Keratinocyte (primary cell): ENCODE data around the gene GOLGA8J. TPM values are rescaled to one million over a fixed set of nuclear protein-coding genes. Genes with fewer than 3 reads are reported as not detected.
"Not testable (repeated sequence)": the region's sequence is repeated elsewhere in the genome, so short reads cannot be mapped to it uniquely, and the experiment has no call there.

Experiments used
- DNase-seq: peaks from one replicate; pipeline ENCODE4 v3.0.0-alpha.2; 2011; ENCODE audit warnings: low read depth, missing footprints, low spot score
- FAIRE-seq: peaks from 2 replicates; lab custom pipeline; 2011; peaks lifted over from hg19 to GRCh38; lab: Jason Lieb, UNC
- H2AFZ ChIP-seq: 2 replicates; pipeline ENCODE4 v1.6.0; 2012; ENCODE audit warnings: low read length, control low read depth, inconsistent platforms; ENCODE audit not compliant: control insufficient read depth
- H3K27ac ChIP-seq: 2 replicates; pipeline ENCODE4 v1.5.1; 2011; ENCODE audit warnings: low read length; ENCODE audit not compliant: control insufficient read depth, insufficient read depth
- H3K27me3 ChIP-seq: 3 replicates; pipeline ENCODE4 v1.6.0; 2011; ENCODE audit warnings: low read length; ENCODE audit not compliant: control insufficient read depth, insufficient read depth; ENCODE audit errors: extremely low read depth
- H3K36me3 ChIP-seq, 2 experiments: 2 replicates in 1 of 2; 3 replicates in 1 of 2; pipeline ENCODE4 v1.5.1; 2011; ENCODE audit warnings: low read length in 2 of 2, mild to moderate bottlenecking in 1 of 2; ENCODE audit not compliant: control insufficient read depth in 2 of 2, insufficient read depth in 2 of 2; ENCODE audit errors: extremely low read depth in 1 of 2
- H3K4me1 ChIP-seq: 3 replicates; pipeline ENCODE4 v1.5.1; 2011; ENCODE audit warnings: low read length; ENCODE audit not compliant: control insufficient read depth, insufficient read depth; ENCODE audit errors: extremely low read depth
- H3K4me2 ChIP-seq: 3 replicates; pipeline ENCODE4 v1.6.0; 2011; ENCODE audit warnings: low read depth, low read length; ENCODE audit not compliant: control insufficient read depth, insufficient read depth; ENCODE audit errors: extremely low read depth
- H3K4me3 ChIP-seq, 3 experiments: fragments of 200-600 bp in 1 of 3; sonication (generic) in 1 of 3; 2 replicates in 2 of 3; 3 replicates in 1 of 3; pipeline ENCODE4 v1.5.1; 2011 to 2016; ENCODE audit warnings: low read length in 3 of 3, mild to moderate bottlenecking in 3 of 3, control low read depth in 2 of 3, inconsistent platforms in 1 of 3, low read depth in 1 of 3, mixed read lengths in 1 of 3, mixed run types in 1 of 3, moderate library complexity in 1 of 3; ENCODE audit not compliant: control insufficient read depth in 2 of 3, insufficient read depth in 2 of 3; ENCODE audit errors: extremely low read depth in 1 of 3
- H3K79me2 ChIP-seq: 2 replicates; pipeline ENCODE4 v1.6.0; 2012; ENCODE audit warnings: low read length; ENCODE audit not compliant: control insufficient read depth, insufficient read depth
- H3K9ac ChIP-seq: 3 replicates; pipeline ENCODE4 v1.6.0; 2011; ENCODE audit warnings: low read length; ENCODE audit not compliant: control insufficient read depth, insufficient read depth; ENCODE audit errors: extremely low read depth
- H3K9me1 ChIP-seq: 3 replicates; pipeline ENCODE4 v1.6.0; 2011; ENCODE audit warnings: low read length; ENCODE audit not compliant: control insufficient read depth, insufficient read depth; ENCODE audit errors: extremely low read depth
- H3K9me3 ChIP-seq: 2 replicates; pipeline ENCODE4 v1.5.1; 2012; ENCODE audit warnings: low read depth, low read length; ENCODE audit not compliant: control insufficient read depth
- H4K20me1 ChIP-seq: 3 replicates; pipeline ENCODE4 v1.6.0; 2011; ENCODE audit warnings: low read length; ENCODE audit not compliant: control insufficient read depth, insufficient read depth; ENCODE audit errors: extremely low read depth
- dilution Hi-C: fragments of 300-500 bp; cut with MboI; formaldehyde crosslinking; loops from one replicate; pipeline ENCODE4 v1.7.0; 2020; ENCODE audit warnings: low sequenced_read_pairs; ENCODE audit not compliant: extremely low pct_ligation_motif_present
- polyA plus RNA-seq, 5 experiments: library from polyadenylated mRNA; depleted of rRNA in 3 of 5; stranded (reverse) in 3 of 5; stranded (forward) in 1 of 5; unstranded in 1 of 5; fragments of >200 nt; gene quantifications; 1 replicate in 1 of 5; 2 replicates in 3 of 5; 3 replicates in 1 of 5; pipeline versions ENCODE4 v1.2.1 to v1.2.3, GENCODE V29; 2011 to 2012; ENCODE audit warnings: missing spikeins in 2 of 5, low read depth in 1 of 5, low replicate concordance in 1 of 5

The GOLGA8J gene
- polyA plus RNA-seq, 1 donor (not counting 4 experiments of a cell fraction or from before 2014, with no cell fraction given), result not detected

- H4K20me1 ChIP-seq, FAIRE-seq, H3K4me2 ChIP-seq, H3K36me3 ChIP-seq, DNase-seq, H3K9ac ChIP-seq, H3K9me3 ChIP-seq, H3K27me3 ChIP-seq, H3K9me1 ChIP-seq, H3K27ac ChIP-seq, H2AFZ ChIP-seq, H3K79me2 ChIP-seq, dilution Hi-C loops, H3K4me1 ChIP-seq, H3K4me3 ChIP-seq: not testable (repeated sequence)
Observed at GRCh38 chr15:30102890-30103289, 20.1 kb downstream of the GOLGA8J start.

DNA sequence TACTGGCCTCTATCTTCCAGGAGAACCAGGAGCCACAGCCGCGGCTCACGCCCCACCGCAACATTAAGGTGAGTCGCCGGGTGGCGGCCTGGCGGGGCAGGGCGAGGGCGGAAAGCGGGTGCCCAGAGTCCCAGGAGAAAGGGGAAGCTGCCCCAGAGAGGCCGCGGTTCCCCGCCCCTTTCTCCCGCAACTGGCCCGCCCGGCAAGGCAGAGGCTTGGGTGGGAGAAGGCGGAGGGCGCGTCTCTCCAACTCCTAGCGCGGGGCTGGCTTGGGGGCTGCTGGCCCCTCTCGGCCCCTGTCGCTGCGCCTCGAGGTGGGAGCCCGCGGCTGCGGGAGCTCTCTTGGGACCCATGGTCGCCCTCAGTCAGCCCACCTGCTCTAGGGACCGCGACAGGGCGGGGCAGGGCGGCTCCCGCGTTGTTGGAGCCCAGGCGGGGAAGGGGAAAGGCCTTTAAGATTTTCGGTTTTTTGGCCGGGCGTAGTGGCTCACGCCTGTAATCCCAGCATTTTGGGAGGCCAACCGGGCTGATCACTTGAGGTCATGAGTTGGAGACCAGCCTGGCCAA, 21.3 kb downstream of the GOLGA8J start:
- H3K36me3 ChIP-seq, H3K9me1 ChIP-seq, DNase-seq, dilution Hi-C loops, H3K27ac ChIP-seq, H3K4me2 ChIP-seq, FAIRE-seq, H2AFZ ChIP-seq, H3K9me3 ChIP-seq, H4K20me1 ChIP-seq, H3K9ac ChIP-seq, H3K4me1 ChIP-seq, H3K4me3 ChIP-seq, H3K79me2 ChIP-seq, H3K27me3 ChIP-seq: not testable (repeated sequence)

DNA sequence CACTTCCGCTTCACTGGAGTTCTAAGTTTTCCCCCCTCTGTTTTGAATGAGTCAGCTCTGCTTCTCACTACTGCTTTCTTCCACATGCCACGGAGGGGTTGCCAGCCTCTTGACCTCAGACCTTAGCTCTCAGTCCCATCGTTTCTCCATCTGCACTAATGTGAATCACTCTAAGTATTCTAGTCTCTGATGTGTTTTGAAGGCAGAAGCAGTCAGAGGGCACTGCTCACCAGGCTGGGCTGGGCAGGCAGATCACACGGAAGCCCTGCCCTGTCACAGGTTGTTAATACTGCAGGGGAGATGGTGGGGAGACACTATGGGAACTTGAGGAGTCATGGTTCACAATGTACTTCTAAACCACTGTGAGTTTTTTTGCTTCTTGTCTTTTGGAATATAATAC, 27.8 kb downstream of the GOLGA8J start:
- H3K9me3 ChIP-seq, H3K27me3 ChIP-seq, dilution Hi-C loops, FAIRE-seq, H3K4me2 ChIP-seq, H2AFZ ChIP-seq, DNase-seq, H3K27ac ChIP-seq, H3K4me3 ChIP-seq, H4K20me1 ChIP-seq, H3K9me1 ChIP-seq, H3K79me2 ChIP-seq, H3K9ac ChIP-seq, H3K4me1 ChIP-seq, H3K36me3 ChIP-seq: not testable (repeated sequence)

- H2AFZ ChIP-seq, H3K27me3 ChIP-seq, dilution Hi-C loops, H3K27ac ChIP-seq, FAIRE-seq, H4K20me1 ChIP-seq, H3K4me1 ChIP-seq, H3K9ac ChIP-seq, H3K9me1 ChIP-seq, H3K4me2 ChIP-seq, H3K9me3 ChIP-seq, DNase-seq, H3K4me3 ChIP-seq, H3K36me3 ChIP-seq, H3K79me2 ChIP-seq: not testable (repeated sequence)
Observed at GRCh38 chr15:30130066-30130465, 47.3 kb downstream of the GOLGA8J start.

GRCh38 chr15:30134751-30135150, 52.0 kb downstream of the GOLGA8J start, which contains the start of gene GOLGA8T:
GOLGA8T (plus strand) TSS chr15:30135051; CDS start chr15:30135149, 98 bp downstream.
- H3K9ac ChIP-seq, H3K4me3 ChIP-seq, H3K9me1 ChIP-seq, H3K4me2 ChIP-seq, H3K9me3 ChIP-seq, H3K27me3 ChIP-seq, H3K79me2 ChIP-seq, H2AFZ ChIP-seq, FAIRE-seq, H4K20me1 ChIP-seq, DNase-seq, H3K36me3 ChIP-seq, dilution Hi-C loops, H3K27ac ChIP-seq, H3K4me1 ChIP-seq: not testable (repeated sequence)
